ENCODE measurements around the gene LPAR6. TPM values are rescaled to one million over a fixed set of nuclear protein-coding genes. Genes with fewer than 3 reads are reported as not detected.

LPAR6 gene
- total RNA-seq, 1 experiment from 2014 or later = not detected

- no peak for TF ChIP-seq CTCF (IDR thresholded peaks at IDR 0.05; ENCODE audit: insufficient read depth in 1 of 2, low read depth in 1 of 2, low read length in 1 of 2, severe bottlenecking in 1 of 2, unreplicated experiment in 1 of 2)
- no peak overlapping the region for H3K27ac Mint-ChIP-seq (ENCODE audit: unreplicated experiment)
- no peaks in the 10 kb centered on the region for H3K36me3 Mint-ChIP-seq (ENCODE audit: insufficient read depth, unreplicated experiment)
- no peak overlapping the region for H3K4me3 Mint-ChIP-seq (ENCODE audit: unreplicated experiment)
- H3K36me3 ChIP-seq (ENCODE audit: control insufficient read depth, insufficient read depth, low read length) = no peaks in the 10 kb centered on the region
- H3K27me3 Mint-ChIP-seq (ENCODE audit: insufficient read depth, unreplicated experiment) = no peaks in the 10 kb centered on the region
- no peak for DNase-seq
- BruUV-seq (replicated peaks) = no TSS peak
- no peaks in the 10 kb centered on the region for H3K4me1 Mint-ChIP-seq (ENCODE audit: low read depth, unreplicated experiment)
- no peaks in the 10 kb centered on the region for H3K9me3 ChIP-seq
- POLR2A ChIA-PET = no interaction called here
- H3K4me1 ChIP-seq = peaks cover 6% of the 10 kb centered on the region; the same call in 1 of the 2 replicates
- CTCF ChIA-PET = no interaction called here
- no peaks in the 10 kb centered on the region for H3K9me3 Mint-ChIP-seq (ENCODE audit: unreplicated experiment)
- no peaks in the 10 kb centered on the region for H3K27me3 ChIP-seq (replicated peaks; ENCODE audit: control insufficient read depth, insufficient read depth, low read length)
- intact Hi-C loops (cut with micrococcal nuclease; ENCODE audit: unreplicated experiment) = no loop called here
- H3K4me3 ChIP-seq (ENCODE audit: low read depth, low read length) = no peak overlapping the region
Observed at GRCh38 chr13:48403913-48404312, 9.0 kb downstream of the LPAR6 start.

- H3K36me3 ChIP-seq (ENCODE audit: control insufficient read depth, insufficient read depth, low read length) = no peaks in the 10 kb centered on the region
- ChIA-PET CTCF (no interaction called here), POLR2A (no interaction called here)
- no peak overlapping the region for H3K27ac Mint-ChIP-seq (ENCODE audit: unreplicated experiment)
- no peaks in the 10 kb centered on the region for H3K36me3 Mint-ChIP-seq (ENCODE audit: insufficient read depth, unreplicated experiment)
- H3K9me3 Mint-ChIP-seq (ENCODE audit: unreplicated experiment) = no peaks in the 10 kb centered on the region
- H3K27me3 Mint-ChIP-seq (ENCODE audit: insufficient read depth, unreplicated experiment) = no peaks in the 10 kb centered on the region
- BruUV-seq (replicated peaks) = no TSS peak
- H3K4me3 ChIP-seq (ENCODE audit: low read depth, low read length) = no peak overlapping the region
- H3K4me1 Mint-ChIP-seq (ENCODE audit: low read depth, unreplicated experiment) = no peaks in the 10 kb centered on the region
- no peaks in the 10 kb centered on the region for H3K9me3 ChIP-seq
- peaks cover 6% of the 10 kb centered on the region; the same call in 1 of the 2 replicates for H3K4me1 ChIP-seq
- H3K4me3 Mint-ChIP-seq (ENCODE audit: unreplicated experiment) = no peak overlapping the region
- no peak for DNase-seq
- no peak for TF ChIP-seq CTCF (IDR thresholded peaks at IDR 0.05; ENCODE audit: insufficient read depth in 1 of 2, low read depth in 1 of 2, low read length in 1 of 2, severe bottlenecking in 1 of 2, unreplicated experiment in 1 of 2)
- intact Hi-C loops (cut with micrococcal nuclease; ENCODE audit: unreplicated experiment) = no loop called here
- no peaks in the 10 kb centered on the region for H3K27me3 ChIP-seq (replicated peaks; ENCODE audit: control insufficient read depth, insufficient read depth, low read length)
Observed at GRCh38 chr13:48403151-48403631, 9.7 kb downstream of the LPAR6 start.

- no peak for TF ChIP-seq CTCF (IDR thresholded peaks at IDR 0.05; ENCODE audit: insufficient read depth in 1 of 2, low read depth in 1 of 2, low read length in 1 of 2, severe bottlenecking in 1 of 2, unreplicated experiment in 1 of 2)
- no TSS peak for BruUV-seq (replicated peaks)
- Mint-ChIP-seq H3K27ac (ENCODE audit: unreplicated experiment) (no peak overlapping the region), H3K36me3 (ENCODE audit: insufficient read depth, unreplicated experiment) (no peaks in the 10 kb centered on the region), H3K4me1 (ENCODE audit: low read depth, unreplicated experiment) (no peaks in the 10 kb centered on the region), H3K27me3 (ENCODE audit: insufficient read depth, unreplicated experiment) (no peaks in the 10 kb centered on the region), H3K9me3 (ENCODE audit: unreplicated experiment) (no peaks in the 10 kb centered on the region), H3K4me3 (ENCODE audit: unreplicated experiment) (no peak overlapping the region)
- Histone ChIP-seq H3K4me3 (ENCODE audit: low read depth, low read length) (no peak overlapping the region), H3K36me3 (ENCODE audit: control insufficient read depth, insufficient read depth, low read length) (no peaks in the 10 kb centered on the region), H3K27me3 (replicated peaks; ENCODE audit: control insufficient read depth, insufficient read depth, low read length) (no peaks in the 10 kb centered on the region), H3K9me3 (no peaks in the 10 kb centered on the region), H3K4me1 (peaks cover 10% of the 10 kb centered on the region; the same call in 1 of the 2 replicates)
- ChIA-PET CTCF (interaction anchor here (0.6 kb wide), 1 partner anchor 16 kb away, joined by 8 read pairs; no protein-coding TSS in a partner anchor), POLR2A (interaction anchor here (0.6 kb wide), 1 partner anchor 54 kb away, joined by 4 read pairs; no protein-coding TSS in a partner anchor)
- DNase-seq = no peak
- intact Hi-C loops (cut with micrococcal nuclease; ENCODE audit: unreplicated experiment) = no loop called here
Observed at GRCh38 chr13:48402325-48402932, 10.5 kb downstream of the LPAR6 start.

Measured in Caco-2 (cell line).